Left lung (tissue), 10 donors: ENCODE measurements around the gene ECT2. TPM values are rescaled to one million over a fixed set of nuclear protein-coding genes. Genes with fewer than 3 reads are reported as not detected.

Experiments
- ATAC-seq: fragments of 200-7000 bp; cut with Tn5 transposase; one replicate; pipeline ENCODE4 v1.9.1; 2020; ENCODE audit warnings: moderate library complexity
- DNase-seq, 4 donors: peaks; one replicate each; pipeline ENCODE4 v3.0.0-alpha.2; 2013 to 2020
- H3K27ac ChIP-seq, 2 donors: fragments of 200-600 bp; sonication (generic) in 1 of 2; one replicate each; pipeline versions ENCODE4 v1.5.0 to v1.8.0; 2020 to 2021
- H3K27me3 ChIP-seq, 2 donors: fragments of 200-600 bp; sonication (generic) in 1 of 2; one replicate each; pipeline versions ENCODE4 v1.5.0 to v1.8.0; 2020 to 2021
- H3K36me3 ChIP-seq, 2 donors: fragments of 200-600 bp; sonication (generic) in 1 of 2; one replicate each; pipeline versions ENCODE4 v1.5.0 to v1.8.0; 2020 to 2021
- H3K4me1 ChIP-seq, 2 donors: fragments of 200-600 bp; one replicate each; pipeline ENCODE4 v1.8.0; 2021
- H3K4me3 ChIP-seq, 2 donors: fragments of 200-600 bp; sonication (generic) in 1 of 2; one replicate each; pipeline versions ENCODE4 v1.5.0 to v1.8.0; 2020 to 2021; ENCODE audit warnings: mild to moderate bottlenecking in 1 of 2
- H3K9me3 ChIP-seq, 2 donors: fragments of 200-600 bp; sonication (generic) in 1 of 2; one replicate each; pipeline versions ENCODE4 v1.5.0 to v1.8.0; 2020 to 2021
- intact Hi-C, 2 donors: fragments of 100-400 bp; cut with DNase I; formaldehyde crosslinking; loops; one replicate each; pipeline versions ENCODE4 v1.11.2 to v1.14.2; 2022
- polyA plus RNA-seq, 6 donors: library from polyadenylated mRNA; unstranded; fragments of 120-200 nt; gene quantifications; one replicate each; pipeline ENCODE4 v1.2.1, GENCODE V29; 2013; ENCODE audit not compliant: insufficient read length in 6 of 6
- total RNA-seq, 2 donors: library from RNA; stranded (reverse); fragmentation: NEBNext Ultra II Directional; extraction: Animal tissue kit (Norgen Biotek cat#: 25700); gene quantifications; one replicate each; pipeline ENCODE4 v1.2.1, GENCODE V29; 2021
- TF ChIP-seq, protein P1 (sequence below), 2 donors: fragments of 200-600 bp; sonication (generic) in 1 of 2; IDR thresholded peaks; one replicate each; pipeline versions ENCODE4 v1.5.0 to v1.8.0; 2021; ENCODE audit warnings: antibody characterized with exemption in 2 of 2
- donor health status: DM: no; HTN: yes; CAD: no.
- donor health status: DM: no; HTN: no; CAD: no.

The ECT2 gene
- total and polyA plus RNA-seq, 8 donors: 23.1 to 44.2 (median 29.3) TPM

DNA sequence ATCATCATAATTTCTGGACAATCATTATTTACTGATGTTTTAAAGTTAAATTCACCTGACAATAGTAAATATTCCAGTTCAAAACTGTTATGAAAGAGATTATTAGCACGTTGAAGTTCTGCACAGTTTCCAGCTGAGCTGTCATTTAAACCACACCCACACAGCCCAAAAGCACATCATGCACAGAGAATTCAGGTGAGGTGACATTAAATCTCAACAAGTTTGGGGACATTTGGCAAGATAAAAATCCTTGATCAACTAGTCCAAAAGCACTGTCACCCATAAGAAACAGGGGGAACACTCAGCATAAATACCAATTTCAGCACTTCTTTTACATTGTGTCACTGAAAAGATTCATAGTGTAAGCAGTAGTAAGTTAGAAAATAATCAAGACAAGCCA lies 46.5 kb upstream of the ECT2 start:
- H3K27ac ChIP-seq: no peak overlapping the region
- peaks cover 0 to 33% of the 10 kb centered on the region in 2 donors for H3K4me1 ChIP-seq
- no peaks in the 10 kb centered on the region for H3K9me3 ChIP-seq
- ATAC-seq (no peak), DNase-seq (no peak)
- H3K4me3 ChIP-seq: no peak overlapping the region
- TF ChIP-seq, protein P1, sequence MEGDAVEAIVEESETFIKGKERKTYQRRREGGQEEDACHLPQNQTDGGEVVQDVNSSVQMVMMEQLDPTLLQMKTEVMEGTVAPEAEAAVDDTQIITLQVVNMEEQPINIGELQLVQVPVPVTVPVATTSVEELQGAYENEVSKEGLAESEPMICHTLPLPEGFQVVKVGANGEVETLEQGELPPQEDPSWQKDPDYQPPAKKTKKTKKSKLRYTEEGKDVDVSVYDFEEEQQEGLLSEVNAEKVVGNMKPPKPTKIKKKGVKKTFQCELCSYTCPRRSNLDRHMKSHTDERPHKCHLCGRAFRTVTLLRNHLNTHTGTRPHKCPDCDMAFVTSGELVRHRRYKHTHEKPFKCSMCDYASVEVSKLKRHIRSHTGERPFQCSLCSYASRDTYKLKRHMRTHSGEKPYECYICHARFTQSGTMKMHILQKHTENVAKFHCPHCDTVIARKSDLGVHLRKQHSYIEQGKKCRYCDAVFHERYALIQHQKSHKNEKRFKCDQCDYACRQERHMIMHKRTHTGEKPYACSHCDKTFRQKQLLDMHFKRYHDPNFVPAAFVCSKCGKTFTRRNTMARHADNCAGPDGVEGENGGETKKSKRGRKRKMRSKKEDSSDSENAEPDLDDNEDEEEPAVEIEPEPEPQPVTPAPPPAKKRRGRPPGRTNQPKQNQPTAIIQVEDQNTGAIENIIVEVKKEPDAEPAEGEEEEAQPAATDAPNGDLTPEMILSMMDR (IDR thresholded peaks at IDR 0.05): no peak
- no peaks in the 10 kb centered on the region for H3K36me3 ChIP-seq
- intact Hi-C loops: no loop called here
- no peaks in the 10 kb centered on the region for H3K27me3 ChIP-seq

DNA sequence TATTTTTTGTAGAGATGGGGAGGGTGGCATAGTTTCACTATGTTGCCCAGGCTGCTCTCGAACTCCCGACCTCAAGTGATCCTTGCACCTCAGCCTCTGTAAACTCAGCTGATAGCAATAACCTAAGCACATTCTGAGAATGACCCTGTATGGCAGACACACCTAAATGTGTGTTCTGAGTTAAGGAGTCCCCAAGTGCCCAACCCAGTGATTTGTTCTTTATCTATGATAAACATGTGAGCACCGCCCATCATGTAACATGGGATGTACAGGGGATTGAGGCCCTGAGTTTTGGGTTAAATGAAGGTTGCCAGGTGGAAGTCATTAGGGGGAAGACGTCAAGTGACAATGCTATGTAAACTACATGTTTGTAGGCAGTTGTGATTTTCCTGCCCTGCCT lies 45.4 kb upstream of the ECT2 start:
- Histone ChIP-seq H3K9me3 (no peaks in the 10 kb centered on the region), H3K27ac (no peak overlapping the region), H3K27me3 (no peaks in the 10 kb centered on the region), H3K4me3 (no peak overlapping the region), H3K36me3 (no peaks in the 10 kb centered on the region), H3K4me1 (peaks cover 0 to 33% of the 10 kb centered on the region in 2 donors)
- no peak for ATAC-seq
- DNase-seq: no peak
- intact Hi-C loops: no loop called here
- TF ChIP-seq, protein P1 (IDR thresholded peaks at IDR 0.05): no peak

DNA sequence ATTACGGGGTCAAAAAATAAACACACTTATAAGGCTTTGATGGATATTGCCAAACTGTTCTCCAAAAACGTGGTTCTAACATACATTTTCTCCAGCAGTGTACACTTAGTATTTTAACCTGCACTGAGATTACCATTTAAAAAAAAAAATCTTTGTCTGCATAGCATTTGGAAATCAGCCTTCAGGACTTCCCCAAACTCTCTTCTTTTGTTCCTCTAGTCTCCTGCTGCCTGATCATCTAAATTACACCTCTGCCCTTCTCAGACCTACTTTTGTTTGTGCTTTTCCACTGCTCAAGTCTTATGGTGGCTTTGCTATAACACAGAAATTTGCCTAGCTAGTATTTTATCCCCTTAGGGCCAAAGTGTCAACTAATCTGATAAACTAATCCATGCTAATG lies 43.5 kb upstream of the ECT2 start:
- no peaks in the 10 kb centered on the region for H3K27me3 ChIP-seq
- H3K4me1 ChIP-seq: peaks cover 0 to 42% of the 10 kb centered on the region in 2 donors
- no peak overlapping the region for H3K4me3 ChIP-seq
- intact Hi-C loops: no loop called here
- TF ChIP-seq, protein P1 (IDR thresholded peaks at IDR 0.05): no peak
- DNase-seq: no peak
- no peaks in the 10 kb centered on the region for H3K9me3 ChIP-seq
- no peaks in the 10 kb centered on the region for H3K36me3 ChIP-seq
- no peak for ATAC-seq
- H3K27ac ChIP-seq: no peak overlapping the region

DNA sequence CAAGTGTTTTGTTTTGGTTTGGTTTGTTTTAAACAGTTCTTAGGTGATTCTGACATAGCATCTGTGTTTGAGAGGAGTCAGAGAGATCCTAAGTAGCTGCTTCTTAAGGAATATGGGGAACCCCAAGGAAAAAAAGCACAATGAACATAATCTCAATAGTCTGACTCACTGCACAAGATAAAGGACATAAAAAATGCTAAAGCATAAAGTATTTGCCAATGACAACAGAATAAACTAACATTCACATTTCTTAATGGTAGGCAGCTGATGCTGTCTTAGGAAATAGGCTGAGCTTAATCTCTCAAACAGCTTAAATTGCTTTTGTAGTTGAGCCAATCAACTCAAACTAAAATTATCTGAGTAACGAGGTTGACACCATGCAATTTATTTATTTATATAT lies 42.6 kb upstream of the ECT2 start:
- TF ChIP-seq, protein P1 (IDR thresholded peaks at IDR 0.05): no peak
- ATAC-seq (no peak), DNase-seq (no peak)
- intact Hi-C loops: no loop called here
- no peaks in the 10 kb centered on the region for H3K9me3 ChIP-seq
- no peak overlapping the region for H3K27ac ChIP-seq
- H3K4me3 ChIP-seq: peak overlapping the region in 1 of 2 donors; percentile 63
- H3K36me3 ChIP-seq: no peaks in the 10 kb centered on the region
- H3K27me3 ChIP-seq: no peaks in the 10 kb centered on the region
- H3K4me1 ChIP-seq: peaks cover 0 to 43% of the 10 kb centered on the region in 2 donors

DNA sequence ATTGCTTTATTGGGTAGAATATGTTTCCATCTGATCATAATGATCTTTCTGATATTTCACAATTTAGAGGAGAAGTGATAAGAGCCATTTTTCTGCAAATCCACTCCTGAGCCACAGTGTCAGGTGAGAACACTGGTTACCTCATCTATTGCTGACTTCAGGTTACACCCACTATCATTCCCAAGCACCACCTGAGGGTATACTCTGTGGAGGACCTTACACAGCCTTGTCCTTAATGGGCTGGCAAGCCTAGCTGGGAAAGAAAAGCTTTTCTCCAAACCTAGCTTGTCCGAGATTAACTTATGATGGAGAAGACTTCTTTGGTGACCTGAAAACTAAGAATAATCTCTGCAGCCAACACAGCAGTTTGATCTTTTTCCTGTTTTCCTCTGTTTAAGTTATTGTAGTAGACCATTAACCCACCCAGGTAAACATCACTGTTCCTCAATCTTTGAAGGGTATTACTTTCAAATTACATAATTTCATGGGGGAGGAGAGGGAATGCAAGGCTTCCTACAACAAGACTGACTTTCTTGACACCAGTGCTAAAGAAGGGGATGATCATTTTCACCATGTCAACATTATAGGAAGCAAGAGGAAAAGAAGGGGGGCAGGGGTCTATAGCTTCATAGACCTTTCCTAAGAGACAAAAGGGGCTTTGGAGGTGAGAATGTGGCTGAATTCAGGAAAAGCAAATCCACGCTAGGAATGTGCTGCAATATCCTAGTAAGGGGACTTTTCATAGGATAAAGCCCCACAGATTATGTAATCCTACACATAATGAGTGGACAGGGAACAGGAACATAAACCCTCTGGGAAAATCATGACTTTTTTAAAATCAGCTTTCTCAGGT lies 41.4 kb upstream of the ECT2 start:
- H3K4me3 ChIP-seq: peak overlapping the region in 1 of 2 donors; percentile 63
- peaks cover 0 to 43% of the 10 kb centered on the region in 2 donors for H3K4me1 ChIP-seq
- TF ChIP-seq, protein P1 (IDR thresholded peaks at IDR 0.05): no peak
- H3K36me3 ChIP-seq: no peaks in the 10 kb centered on the region
- ATAC-seq (no peak), DNase-seq (no peak)
- no peaks in the 10 kb centered on the region for H3K27me3 ChIP-seq
- intact Hi-C loops: no loop called here
- peak overlapping the region in 1 of 2 donors; percentile 91 for H3K27ac ChIP-seq
- no peaks in the 10 kb centered on the region for H3K9me3 ChIP-seq
